GM12875 (cell line): Measurements from ENCODE around the gene PSMC5.

Source experiments
- H3K4me3 ChIP-seq: one replicate; pipeline ENCODE4 v1.5.1; 2011; ENCODE audit warnings: low read depth, low read length, control low read depth
- TF ChIP-seq, protein P1 (sequence below): IDR thresholded peaks from 2 replicates; pipeline ENCODE4 v1.5.1; 2011; ENCODE audit warnings: low read depth, mild to moderate bottlenecking, control low read depth, inconsistent platforms, low read length, moderate library complexity, borderline replicate concordance; ENCODE audit not compliant: insufficient read depth

PSMC5 gene

DNA sequence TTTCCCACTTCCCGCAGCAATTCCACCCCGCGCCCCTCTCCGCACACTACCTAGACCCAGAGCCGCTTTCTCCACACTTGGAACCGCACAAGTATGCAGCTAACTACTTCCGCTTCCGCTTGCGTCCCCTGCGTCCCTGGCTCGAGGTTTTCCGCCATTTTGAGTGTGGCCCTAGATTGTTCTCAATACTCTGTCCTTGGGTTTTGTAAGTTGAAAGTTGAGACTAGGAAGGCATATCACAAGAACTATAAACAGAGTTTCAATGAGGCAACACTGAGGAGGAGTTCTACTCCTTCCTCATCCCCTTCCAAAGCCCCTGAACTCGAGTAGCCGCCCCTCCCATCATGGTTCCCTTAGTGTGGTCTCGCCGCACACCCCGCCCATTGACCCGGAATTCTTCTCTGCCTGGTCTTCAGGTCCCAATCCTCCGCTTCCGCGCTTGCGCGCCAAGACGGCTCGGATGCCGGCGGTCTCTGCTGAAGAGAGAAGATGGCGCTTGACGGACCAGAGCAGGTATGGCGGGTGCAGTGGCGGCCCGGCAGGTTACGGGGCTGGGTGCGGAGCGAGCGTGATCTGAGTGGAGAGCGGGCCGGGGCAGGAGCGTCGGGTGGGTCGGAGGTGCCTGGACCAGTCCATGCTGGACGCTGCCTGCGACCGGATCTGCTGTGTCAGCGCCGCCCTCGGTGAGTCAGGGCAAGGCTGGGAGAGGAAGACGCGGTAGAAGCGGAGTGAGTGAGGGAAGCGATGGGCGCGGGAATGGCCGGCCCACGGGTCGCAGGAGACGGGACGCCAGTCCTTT, at the start of gene PSMC5, which contains the start of gene FTSJ3:
PSMC5 (plus strand) TSS at position 430 of the 799 bp plus-strand sequence; CDS start at position 490, 60 bp downstream.
FTSJ3 (minus strand) TSS at position 662 of the 799 bp plus-strand sequence. CDS start 761 bp downstream, outside the sequence.
- TF ChIP-seq, protein P1, sequence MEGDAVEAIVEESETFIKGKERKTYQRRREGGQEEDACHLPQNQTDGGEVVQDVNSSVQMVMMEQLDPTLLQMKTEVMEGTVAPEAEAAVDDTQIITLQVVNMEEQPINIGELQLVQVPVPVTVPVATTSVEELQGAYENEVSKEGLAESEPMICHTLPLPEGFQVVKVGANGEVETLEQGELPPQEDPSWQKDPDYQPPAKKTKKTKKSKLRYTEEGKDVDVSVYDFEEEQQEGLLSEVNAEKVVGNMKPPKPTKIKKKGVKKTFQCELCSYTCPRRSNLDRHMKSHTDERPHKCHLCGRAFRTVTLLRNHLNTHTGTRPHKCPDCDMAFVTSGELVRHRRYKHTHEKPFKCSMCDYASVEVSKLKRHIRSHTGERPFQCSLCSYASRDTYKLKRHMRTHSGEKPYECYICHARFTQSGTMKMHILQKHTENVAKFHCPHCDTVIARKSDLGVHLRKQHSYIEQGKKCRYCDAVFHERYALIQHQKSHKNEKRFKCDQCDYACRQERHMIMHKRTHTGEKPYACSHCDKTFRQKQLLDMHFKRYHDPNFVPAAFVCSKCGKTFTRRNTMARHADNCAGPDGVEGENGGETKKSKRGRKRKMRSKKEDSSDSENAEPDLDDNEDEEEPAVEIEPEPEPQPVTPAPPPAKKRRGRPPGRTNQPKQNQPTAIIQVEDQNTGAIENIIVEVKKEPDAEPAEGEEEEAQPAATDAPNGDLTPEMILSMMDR: peak; percentile 84
- H3K4me3 ChIP-seq: peak within 1 kb of the TSS; percentile 70

DNA sequence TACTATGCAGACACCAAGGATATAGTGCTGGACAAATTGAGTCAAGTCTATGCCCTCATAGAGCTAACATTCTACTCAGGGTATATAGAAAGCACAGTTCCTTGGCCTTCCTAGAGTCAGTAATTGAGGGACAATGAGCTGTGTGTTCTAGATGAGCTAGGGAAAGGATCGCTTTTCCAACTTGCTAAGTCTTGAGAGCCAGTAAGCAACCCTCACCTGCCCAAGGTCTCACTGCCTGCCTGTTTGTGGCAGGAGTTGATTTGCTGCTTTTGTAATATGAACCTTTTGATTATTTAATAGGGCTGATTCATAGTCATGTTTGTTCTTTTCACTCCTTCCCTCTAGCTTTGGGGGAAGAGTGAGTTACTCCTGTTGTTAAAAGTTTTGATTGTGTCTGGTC, 46.7 kb upstream of the PSMC5 start:
- TF ChIP-seq, protein P1: no peak
- H3K4me3 ChIP-seq: no peak overlapping the region

DNA sequence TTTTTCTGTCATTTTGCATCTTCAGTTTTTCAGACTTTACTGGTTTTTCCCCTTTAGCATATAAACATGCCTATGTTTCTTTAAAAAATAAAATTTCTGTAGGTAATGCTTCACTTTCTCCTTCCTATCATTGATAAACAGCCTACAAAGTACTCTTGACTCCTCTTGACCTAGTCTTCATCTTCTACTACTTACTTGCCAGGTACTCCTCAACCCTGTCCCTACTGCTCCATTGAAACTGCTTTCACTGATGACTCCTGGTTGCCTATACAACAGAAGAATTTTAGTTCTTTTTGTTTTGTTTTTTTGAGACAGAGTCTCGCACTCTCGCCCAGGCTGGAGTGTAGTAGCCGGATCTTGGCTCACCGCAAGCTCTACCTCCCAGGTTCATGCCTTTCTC, 46.3 kb upstream of the PSMC5 start:
- TF ChIP-seq, protein P1: no peak
- H3K4me3 ChIP-seq: no peak overlapping the region

DNA sequence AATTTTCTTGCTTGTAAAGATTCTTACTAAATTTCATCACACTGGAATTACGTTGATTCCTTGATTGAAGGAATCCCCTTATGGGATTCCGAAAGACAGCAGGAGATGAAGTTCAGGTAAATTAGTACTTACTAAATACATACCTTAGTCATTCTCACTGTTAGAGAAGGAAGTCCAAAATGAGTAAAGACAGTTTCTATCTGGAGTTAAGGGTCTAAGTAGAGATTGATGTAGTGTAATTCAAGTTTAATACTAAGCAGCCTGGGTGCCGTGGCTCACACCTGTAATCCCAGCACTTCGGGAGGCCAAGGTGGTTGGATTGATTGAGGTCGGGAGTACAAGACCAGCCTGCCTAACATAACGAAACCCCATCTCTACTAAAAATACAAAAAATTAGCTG, 43.7 kb upstream of the PSMC5 start:
- no peak overlapping the region for H3K4me3 ChIP-seq
- TF ChIP-seq, protein P1: no peak

DNA sequence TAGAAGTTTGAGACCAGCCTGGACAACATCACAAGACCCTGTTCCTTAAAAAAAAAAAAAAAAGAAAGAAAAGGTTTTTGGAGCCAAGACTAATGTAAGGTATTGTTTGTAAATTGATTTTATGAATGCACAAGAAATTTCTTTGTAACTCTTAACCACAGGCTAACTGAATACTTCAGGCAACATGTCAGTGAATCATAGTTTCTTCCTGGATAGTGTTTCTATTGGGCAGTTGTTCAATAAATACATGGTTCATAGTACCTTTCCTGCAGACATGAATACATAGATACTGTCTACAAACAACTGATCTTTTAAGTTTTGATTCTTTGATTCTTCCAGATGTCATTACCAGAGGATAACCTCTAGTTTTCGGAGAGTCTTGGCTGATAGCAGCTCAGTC, 41.7 kb upstream of the PSMC5 start:
- H3K4me3 ChIP-seq: no peak overlapping the region
- TF ChIP-seq, protein P1: no peak

DNA sequence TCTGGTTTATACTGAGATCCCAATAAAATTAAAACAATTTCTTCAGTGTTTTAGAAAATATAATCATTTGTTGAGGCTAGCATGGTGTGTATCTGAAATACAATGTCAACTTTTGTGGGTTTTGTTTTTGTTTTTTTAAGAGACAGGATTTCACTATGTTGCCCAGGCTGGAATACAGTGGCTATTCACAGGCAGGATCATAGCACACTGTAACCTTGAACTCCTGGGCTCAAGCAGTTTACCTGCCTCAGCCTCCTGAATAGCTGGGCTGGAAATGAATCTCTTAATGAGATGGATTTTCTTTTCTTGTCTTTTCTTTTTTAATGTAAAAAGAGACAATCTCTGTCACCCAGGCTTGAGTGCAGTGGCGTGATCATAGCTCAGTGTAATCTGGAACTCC, 41.1 kb upstream of the PSMC5 start:
- TF ChIP-seq, protein P1: no peak
- H3K4me3 ChIP-seq: no peak overlapping the region
